IPS DF 6.9 (cell line): Measurements from ENCODE around the gene UGCG.

Experiments
- DNase-seq: peaks from one replicate; pipeline ENCODE4 v3.0.0-alpha.2; 2013; ENCODE audit warnings: low read depth, low spot score
- H3K27ac ChIP-seq: one replicate; pipeline ENCODE4 v1.5.1; 2013; ENCODE audit warnings: low read length, control low read depth
- H3K27me3 ChIP-seq: 2 replicates; pipeline ENCODE4 v1.6.1; 2013; ENCODE audit warnings: mild to moderate bottlenecking, low read length; ENCODE audit not compliant: control insufficient read depth, insufficient read depth
- H3K36me3 ChIP-seq: 2 replicates; pipeline ENCODE4 v1.6.1; 2013; ENCODE audit warnings: low read length; ENCODE audit not compliant: control insufficient read depth, insufficient read depth
- H3K4me1 ChIP-seq: 2 replicates; pipeline ENCODE4 v1.6.1; 2013; ENCODE audit warnings: low read length; ENCODE audit not compliant: control insufficient read depth, insufficient read depth
- H3K4me3 ChIP-seq: 2 replicates; pipeline ENCODE4 v1.5.1; 2013; ENCODE audit warnings: mild to moderate bottlenecking, low read length
- H3K9me3 ChIP-seq: 2 replicates; pipeline ENCODE4 v1.6.1; 2013; ENCODE audit warnings: low read length, inconsistent platforms; ENCODE audit not compliant: control insufficient read depth, insufficient read depth
- WGBS: extraction: QIAGEN DNeasy Blood & Tissue Kit; methylation state at CpG from one replicate; pipeline ENCODE4 v1.1.7; 2013; ENCODE audit warnings: mixed read lengths, missing lambda C conversion rate; ENCODE audit not compliant: insufficient read length, insufficient coverage; 5-methylcytosine and 5-hydroxymethylcytosine counted together

The UGCG gene

DNA sequence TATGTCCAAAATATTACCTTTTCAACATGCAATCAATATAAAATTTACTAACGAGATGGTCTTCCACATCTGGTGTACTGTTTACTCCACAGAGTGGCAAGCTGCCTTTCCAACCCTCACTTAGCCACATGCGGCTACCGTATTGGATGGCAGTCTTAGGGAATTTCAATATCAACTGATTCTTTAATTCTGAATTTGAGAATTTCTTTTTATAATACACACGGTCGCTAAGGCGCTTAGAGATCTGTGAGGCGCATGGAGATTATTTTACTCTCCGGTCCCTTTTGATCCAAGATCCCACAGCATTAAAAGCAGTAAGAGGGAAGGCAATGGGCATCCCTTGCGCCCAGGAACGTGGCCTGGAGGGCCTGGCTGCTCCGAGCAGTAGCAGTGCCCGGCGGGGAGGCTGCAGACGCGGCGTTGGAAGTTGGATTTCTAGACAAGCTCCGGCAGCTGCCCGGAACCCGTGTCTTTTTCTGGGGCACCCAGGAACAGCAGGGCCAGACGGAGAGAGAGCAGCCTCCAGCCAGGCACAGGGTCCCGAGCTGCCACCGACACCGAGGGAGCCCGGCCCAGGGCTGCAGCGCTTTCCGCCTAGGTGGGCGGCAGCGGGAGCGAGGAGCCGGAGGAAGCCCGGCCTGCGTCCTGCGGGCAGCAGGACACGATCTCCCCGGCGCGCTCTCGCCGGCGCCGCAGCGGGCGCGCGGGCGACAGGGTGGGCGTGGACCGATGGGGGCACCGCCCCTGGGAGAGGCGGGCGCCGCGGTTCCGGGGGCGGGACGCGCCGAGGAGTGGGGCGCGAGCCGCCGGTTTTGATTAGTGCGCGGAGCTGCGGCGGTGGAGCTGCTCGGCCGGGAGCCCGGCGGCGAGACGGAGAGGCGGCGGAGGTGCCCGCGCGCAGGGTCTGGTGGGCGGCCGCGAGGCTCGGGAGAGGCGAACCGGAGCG, at the start of gene UGCG:
Gene UGCG, plus strand, starts transcription at position 819 of the 946 bp plus-strand sequence. CDS start 402 bp downstream, outside the sequence.
- Histone ChIP-seq H3K27me3 (no peaks in the 10 kb centered on the region), H3K27ac (no peak within 1 kb of the TSS), H3K4me3 (peak within 1 kb of the TSS; percentile 81), H3K36me3 (no peaks in the 10 kb centered on the region), H3K4me1 (no peaks in the 10 kb centered on the region), H3K9me3 (no peaks in the 10 kb centered on the region)
- peak; percentile 66 for DNase-seq
- WGBS: no CpG with 5 or more reads among the region's 84 CpGs

DNA sequence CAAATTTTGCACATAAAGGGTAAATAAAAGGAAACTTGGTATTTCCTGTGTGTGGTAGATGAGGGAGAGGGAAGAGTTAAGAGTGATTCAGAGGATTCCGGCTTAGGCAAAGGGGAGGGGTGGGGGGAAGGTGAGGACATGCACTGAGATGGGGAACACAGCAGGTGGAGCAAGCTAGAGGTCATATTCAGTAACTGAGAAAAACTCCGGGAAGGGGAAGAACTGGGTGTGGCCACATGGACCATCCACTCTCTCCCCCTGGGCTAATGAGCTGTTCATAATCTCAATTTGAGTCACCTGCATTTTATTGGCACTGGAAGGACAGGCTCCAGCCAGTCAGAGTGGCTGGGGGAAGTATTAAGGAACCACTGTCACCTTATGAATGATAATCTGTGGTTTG, 45.1 kb upstream of the UGCG start:
- Histone ChIP-seq H3K4me1 (no peaks in the 10 kb centered on the region), H3K27ac (no peak overlapping the region), H3K4me3 (no peak overlapping the region), H3K36me3 (no peaks in the 10 kb centered on the region), H3K9me3 (no peaks in the 10 kb centered on the region), H3K27me3 (no peaks in the 10 kb centered on the region)
- no peak for DNase-seq
- WGBS: no CpG with 5 or more reads among the region's 2 CpGs

DNA sequence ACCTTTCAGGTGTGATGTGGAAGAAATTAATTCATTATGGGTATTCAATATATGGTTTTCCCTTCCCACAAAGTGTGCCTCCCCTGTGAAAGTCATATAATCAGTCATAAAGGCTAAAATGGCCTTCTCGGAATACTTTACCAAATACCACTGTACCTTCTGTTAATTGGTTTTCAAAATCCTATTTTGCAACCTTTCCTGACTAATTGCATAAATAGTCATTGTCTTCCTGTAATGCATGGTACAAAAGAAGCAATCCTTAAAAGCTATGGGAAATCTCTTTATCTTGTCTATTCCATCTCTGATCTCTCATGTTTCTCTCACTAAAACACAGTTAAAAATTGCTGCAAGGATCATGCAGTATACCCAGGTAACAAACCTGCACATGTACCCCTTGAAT, 44.3 kb upstream of the UGCG start:
- no CpG with 5 or more reads among the region's 1 CpG for WGBS
- H3K27ac ChIP-seq: no peak overlapping the region
- H3K4me1 ChIP-seq: no peaks in the 10 kb centered on the region
- no peaks in the 10 kb centered on the region for H3K27me3 ChIP-seq
- no peaks in the 10 kb centered on the region for H3K36me3 ChIP-seq
- no peak overlapping the region for H3K4me3 ChIP-seq
- DNase-seq: no peak
- no peaks in the 10 kb centered on the region for H3K9me3 ChIP-seq

DNA sequence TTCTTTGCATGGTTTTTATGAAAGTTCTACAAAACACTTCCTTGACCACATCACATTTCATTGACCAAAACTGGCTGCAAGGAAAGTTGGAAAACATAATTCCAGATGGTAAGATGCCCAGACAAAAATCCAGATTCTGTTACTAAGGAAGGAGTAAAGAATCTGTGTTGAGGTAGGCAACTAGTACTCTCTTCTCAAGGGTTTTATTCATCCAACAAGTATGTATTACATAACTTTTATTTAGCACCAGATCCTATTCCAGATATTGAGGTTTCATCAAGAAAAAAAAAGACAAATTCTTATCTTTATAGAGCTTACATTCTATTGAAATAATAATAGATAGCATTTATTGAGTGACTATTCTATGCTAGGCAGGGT, 43.2 kb upstream of the UGCG start:
- DNase-seq: no peak
- no peaks in the 10 kb centered on the region for H3K4me1 ChIP-seq

DNA sequence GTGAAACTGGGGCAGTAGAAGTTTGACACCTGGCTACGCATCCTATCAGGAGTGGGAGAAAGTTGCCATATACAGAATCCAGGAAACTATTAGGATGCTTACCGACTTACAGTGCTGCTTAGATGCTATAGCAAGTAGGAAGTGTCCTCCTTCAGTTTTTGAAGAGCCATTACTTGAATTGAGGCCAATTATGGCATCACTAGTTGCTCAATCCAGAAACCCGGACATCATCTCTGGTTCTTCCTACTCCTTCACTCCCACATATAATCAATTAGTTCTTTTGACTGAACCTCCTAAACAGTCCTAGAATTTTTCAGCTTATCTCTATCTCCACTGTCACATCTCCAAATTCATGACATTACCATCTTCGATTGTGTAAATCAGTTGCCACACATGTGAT, 41.8 kb upstream of the UGCG start:
- WGBS: no CpG with 5 or more reads among the region's 4 CpGs
- Histone ChIP-seq H3K27ac (no peak overlapping the region), H3K4me1 (no peaks in the 10 kb centered on the region), H3K36me3 (no peaks in the 10 kb centered on the region), H3K27me3 (no peaks in the 10 kb centered on the region), H3K9me3 (no peaks in the 10 kb centered on the region), H3K4me3 (no peak overlapping the region)
- no peak for DNase-seq

More for the DNA sequence above, 43.2 kb upstream of the UGCG start:
- H3K9me3 ChIP-seq: no peaks in the 10 kb centered on the region
- no peaks in the 10 kb centered on the region for H3K27me3 ChIP-seq
- no peak overlapping the region for H3K4me3 ChIP-seq
- no peak overlapping the region for H3K27ac ChIP-seq
- no peaks in the 10 kb centered on the region for H3K36me3 ChIP-seq

DNA sequence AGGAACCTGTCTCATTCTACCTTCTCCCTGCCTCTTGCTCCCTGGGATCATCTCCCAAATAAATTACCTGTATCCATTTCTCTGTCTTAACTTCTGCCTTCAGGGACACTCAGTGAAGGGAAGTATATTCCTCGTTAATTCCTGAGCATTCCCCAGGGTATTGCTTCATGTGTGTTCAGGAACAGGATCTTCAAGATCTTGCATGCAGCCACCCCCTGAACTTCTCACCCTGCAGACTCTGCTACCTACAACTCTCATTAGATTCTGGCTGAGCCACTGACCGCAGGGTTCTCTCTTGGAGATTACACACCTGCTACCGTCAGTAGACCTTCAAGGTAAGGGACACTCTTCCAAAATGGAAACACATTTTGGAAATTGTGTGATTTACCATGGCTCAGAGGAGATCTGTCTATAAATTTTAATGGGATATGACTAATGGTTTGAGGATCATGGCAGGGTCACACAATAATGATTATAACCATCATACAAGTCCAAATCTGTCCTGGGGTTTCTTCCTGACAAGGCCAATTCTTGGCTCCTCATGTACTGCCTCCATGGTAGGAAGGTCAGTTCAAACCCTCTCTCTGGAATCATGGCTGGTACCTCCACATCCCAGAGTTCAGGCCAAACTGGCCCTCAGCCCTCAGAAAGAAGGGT, 38.9 kb upstream of the UGCG start:
- Histone ChIP-seq H3K9me3 (no peaks in the 10 kb centered on the region), H3K27ac (no peak overlapping the region), H3K27me3 (no peaks in the 10 kb centered on the region), H3K4me1 (no peaks in the 10 kb centered on the region), H3K4me3 (no peak overlapping the region), H3K36me3 (no peaks in the 10 kb centered on the region)
- WGBS: no CpG with 5 or more reads among the region's 3 CpGs
- no peak for DNase-seq

DNA sequence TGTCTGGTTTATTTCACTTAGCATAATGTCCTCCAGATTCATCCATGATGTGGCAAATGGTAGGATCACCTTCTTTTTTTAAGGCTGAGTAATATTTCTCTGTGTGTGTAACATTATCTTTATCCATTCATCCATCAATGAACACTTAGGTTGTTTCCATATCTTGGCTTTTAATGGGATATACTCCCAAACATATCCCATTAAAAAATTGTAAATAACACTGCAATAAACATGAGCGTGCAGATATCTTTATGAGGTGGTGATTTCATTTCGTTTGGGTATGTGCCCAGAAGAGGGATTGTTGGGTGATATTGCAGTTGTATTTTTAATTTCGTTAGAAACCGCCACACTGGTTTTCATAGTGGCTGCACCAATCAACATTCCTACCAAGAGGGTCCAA, 36.2 kb upstream of the UGCG start:
- Histone ChIP-seq H3K4me3 (no peak overlapping the region), H3K36me3 (no peaks in the 10 kb centered on the region), H3K4me1 (no peaks in the 10 kb centered on the region), H3K27me3 (no peaks in the 10 kb centered on the region), H3K27ac (no peak overlapping the region), H3K9me3 (no peaks in the 10 kb centered on the region)
- no CpG with 5 or more reads among the region's 4 CpGs for WGBS
- DNase-seq: no peak

DNA sequence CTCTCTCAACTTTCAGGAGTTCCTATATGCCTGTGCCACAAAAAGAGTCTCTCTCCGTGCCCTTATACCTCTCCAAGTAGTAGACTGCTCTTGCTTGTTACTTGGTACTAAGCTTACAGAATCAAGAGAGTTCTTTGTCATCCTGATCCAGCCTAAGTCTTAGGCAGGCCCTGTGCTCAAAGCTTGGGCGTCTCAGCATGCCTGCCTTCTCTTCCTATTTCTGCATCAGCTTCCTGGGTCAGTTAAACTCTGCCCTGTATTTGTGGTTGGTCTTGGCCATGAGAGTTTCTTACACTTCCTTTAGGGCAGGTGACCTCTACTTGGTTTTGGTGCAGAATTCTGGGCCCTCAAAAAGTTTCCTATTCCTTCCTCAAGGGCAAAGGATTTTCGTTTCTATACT, 33.0 kb upstream of the UGCG start:
- H3K4me1 ChIP-seq: no peaks in the 10 kb centered on the region
- H3K27ac ChIP-seq: no peak overlapping the region
- H3K27me3 ChIP-seq: no peaks in the 10 kb centered on the region
- H3K36me3 ChIP-seq: no peaks in the 10 kb centered on the region
- WGBS: no CpG with 5 or more reads among the region's 3 CpGs
- H3K9me3 ChIP-seq: no peaks in the 10 kb centered on the region
- no peak overlapping the region for H3K4me3 ChIP-seq
- DNase-seq: no peak

DNA sequence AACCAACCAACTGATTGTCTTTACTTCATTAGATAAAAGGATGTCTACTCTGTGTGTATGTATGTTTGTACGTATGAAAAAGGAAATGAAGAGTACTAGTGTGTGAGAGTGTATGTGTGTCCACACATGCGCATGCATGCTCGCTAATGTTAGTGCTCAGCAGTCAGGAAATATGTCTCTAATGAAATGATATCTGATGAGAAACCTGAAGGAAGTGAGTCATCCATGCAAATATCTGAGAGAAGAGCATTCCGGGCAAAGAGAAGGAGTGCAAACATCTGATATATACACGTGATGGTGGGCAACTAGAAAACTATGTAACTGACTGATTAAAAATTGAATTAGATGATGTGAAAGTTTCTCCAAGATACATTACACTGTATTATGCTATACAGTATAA, 29.6 kb upstream of the UGCG start:
- Histone ChIP-seq H3K27me3 (no peaks in the 10 kb centered on the region), H3K9me3 (no peaks in the 10 kb centered on the region), H3K27ac (no peak overlapping the region), H3K36me3 (no peaks in the 10 kb centered on the region), H3K4me3 (no peak overlapping the region), H3K4me1 (no peaks in the 10 kb centered on the region)
- 100% methylated on average over 1 of the region's 5 CpGs for WGBS
- DNase-seq: no peak

DNA sequence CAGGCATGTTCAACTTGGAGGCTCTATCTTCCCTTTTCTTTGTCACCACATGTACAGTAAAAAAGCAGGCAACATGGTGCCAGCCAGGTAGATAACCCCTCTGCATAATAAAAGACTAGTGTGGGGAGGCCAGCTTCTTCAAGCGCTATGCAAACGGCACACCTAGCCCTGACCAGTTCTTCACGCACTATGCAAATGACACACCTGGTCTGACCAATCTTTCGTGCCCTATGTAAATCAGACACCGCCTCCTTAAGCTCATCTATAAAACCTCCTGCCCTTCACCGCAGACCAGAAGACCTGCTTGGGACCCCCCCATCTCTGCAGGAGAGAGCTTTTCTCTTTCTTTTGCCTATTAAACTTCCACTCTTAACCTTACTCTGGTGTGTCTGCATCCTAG, 28.1 kb upstream of the UGCG start:
- Histone ChIP-seq H3K36me3 (no peaks in the 10 kb centered on the region), H3K4me3 (no peak overlapping the region), H3K4me1 (no peaks in the 10 kb centered on the region), H3K9me3 (no peaks in the 10 kb centered on the region), H3K27me3 (no peaks in the 10 kb centered on the region), H3K27ac (no peak overlapping the region)
- WGBS: no CpG with 5 or more reads among the region's 6 CpGs
- DNase-seq: peak; percentile 61
